ENCODE data around the gene PIP4K2A. TPM values are rescaled to one million over a fixed set of nuclear protein-coding genes. Genes with fewer than 3 reads are reported as not detected.

Gene PIP4K2A
- total RNA-seq, 1 donor from 2014 or later: 37.6 TPM

GRCh38 chr10:22619101-22619500 lies 95.3 kb downstream of the PIP4K2A start:
- H3K9me3 Mint-ChIP-seq: no peaks in the 10 kb centered on the region
- H3K4me1 Mint-ChIP-seq: peaks cover 84% of the 10 kb centered on the region
- H3K27ac Mint-ChIP-seq: no peak overlapping the region
- no peaks in the 10 kb centered on the region for H3K36me3 Mint-ChIP-seq
- DNase-seq (ENCODE audit: low spot score in 2 of 2, unreplicated experiment in 2 of 2): no peak
- H3K27me3 Mint-ChIP-seq (ENCODE audit: low read depth): no peaks in the 10 kb centered on the region
- TF ChIP-seq, protein P1, sequence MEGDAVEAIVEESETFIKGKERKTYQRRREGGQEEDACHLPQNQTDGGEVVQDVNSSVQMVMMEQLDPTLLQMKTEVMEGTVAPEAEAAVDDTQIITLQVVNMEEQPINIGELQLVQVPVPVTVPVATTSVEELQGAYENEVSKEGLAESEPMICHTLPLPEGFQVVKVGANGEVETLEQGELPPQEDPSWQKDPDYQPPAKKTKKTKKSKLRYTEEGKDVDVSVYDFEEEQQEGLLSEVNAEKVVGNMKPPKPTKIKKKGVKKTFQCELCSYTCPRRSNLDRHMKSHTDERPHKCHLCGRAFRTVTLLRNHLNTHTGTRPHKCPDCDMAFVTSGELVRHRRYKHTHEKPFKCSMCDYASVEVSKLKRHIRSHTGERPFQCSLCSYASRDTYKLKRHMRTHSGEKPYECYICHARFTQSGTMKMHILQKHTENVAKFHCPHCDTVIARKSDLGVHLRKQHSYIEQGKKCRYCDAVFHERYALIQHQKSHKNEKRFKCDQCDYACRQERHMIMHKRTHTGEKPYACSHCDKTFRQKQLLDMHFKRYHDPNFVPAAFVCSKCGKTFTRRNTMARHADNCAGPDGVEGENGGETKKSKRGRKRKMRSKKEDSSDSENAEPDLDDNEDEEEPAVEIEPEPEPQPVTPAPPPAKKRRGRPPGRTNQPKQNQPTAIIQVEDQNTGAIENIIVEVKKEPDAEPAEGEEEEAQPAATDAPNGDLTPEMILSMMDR (IDR thresholded peaks at IDR 0.05; ENCODE audit: unreplicated experiment): no peak
- no peak overlapping the region for H3K4me3 Mint-ChIP-seq

- peak overlapping the region; percentile 54 for H3K27ac Mint-ChIP-seq
- no peak for DNase-seq (ENCODE audit: low spot score in 2 of 2, unreplicated experiment in 2 of 2)
- TF ChIP-seq, protein P1 (IDR thresholded peaks at IDR 0.05; ENCODE audit: unreplicated experiment): no peak
- no peaks in the 10 kb centered on the region for H3K27me3 Mint-ChIP-seq (ENCODE audit: low read depth)
- H3K9me3 Mint-ChIP-seq: no peaks in the 10 kb centered on the region
- H3K4me1 Mint-ChIP-seq: peaks cover 84% of the 10 kb centered on the region
- H3K4me3 Mint-ChIP-seq: no peak overlapping the region
- H3K36me3 Mint-ChIP-seq: no peaks in the 10 kb centered on the region
These were observed 96.1 kb downstream of the PIP4K2A start for GRCh38 chr10:22618078-22618785.

- no peak for DNase-seq (ENCODE audit: low spot score in 2 of 2, unreplicated experiment in 2 of 2)
- Mint-ChIP-seq H3K4me1 (peaks cover 84% of the 10 kb centered on the region), H3K4me3 (no peak overlapping the region), H3K27ac (peak overlapping the region; percentile 54), H3K27me3 (ENCODE audit: low read depth) (no peaks in the 10 kb centered on the region), H3K9me3 (no peaks in the 10 kb centered on the region), H3K36me3 (no peaks in the 10 kb centered on the region)
- TF ChIP-seq, protein P1 (IDR thresholded peaks at IDR 0.05; ENCODE audit: unreplicated experiment): no peak
These were observed 96.9 kb downstream of the PIP4K2A start for GRCh38 chr10:22617516-22617915.

DNA sequence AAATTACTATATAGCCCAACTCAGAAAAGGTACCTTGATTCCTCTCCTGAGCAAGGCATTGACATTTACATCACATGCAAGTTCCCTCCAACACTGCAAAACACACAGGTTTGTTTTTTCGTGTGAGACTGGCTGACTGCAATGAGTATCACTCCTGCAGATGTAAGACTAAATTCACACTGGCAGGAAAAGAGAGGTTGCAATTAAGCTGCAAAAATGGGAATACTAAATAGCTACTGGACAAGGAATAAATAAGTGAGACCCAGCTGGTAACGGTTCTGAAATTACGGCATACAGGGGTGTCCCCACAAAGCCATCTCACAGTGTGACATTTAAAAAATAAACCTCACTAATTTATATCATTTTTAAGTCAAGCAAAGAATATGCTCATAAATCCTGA lies 97.3 kb downstream of the PIP4K2A start:
- Mint-ChIP-seq H3K9me3 (no peaks in the 10 kb centered on the region), H3K36me3 (no peaks in the 10 kb centered on the region), H3K4me3 (no peak overlapping the region), H3K27ac (peak overlapping the region; percentile 36), H3K27me3 (ENCODE audit: low read depth) (no peaks in the 10 kb centered on the region), H3K4me1 (peaks cover 86% of the 10 kb centered on the region)
- DNase-seq (ENCODE audit: low spot score in 2 of 2, unreplicated experiment in 2 of 2): no peak
- TF ChIP-seq, protein P1 (IDR thresholded peaks at IDR 0.05; ENCODE audit: unreplicated experiment): no peak

- H3K4me3 Mint-ChIP-seq: no peak overlapping the region
- DNase-seq (ENCODE audit: low spot score in 2 of 2, unreplicated experiment in 2 of 2): no peak
- TF ChIP-seq, protein P1 (IDR thresholded peaks at IDR 0.05; ENCODE audit: unreplicated experiment): no peak
- H3K27me3 Mint-ChIP-seq (ENCODE audit: low read depth): no peaks in the 10 kb centered on the region
- H3K9me3 Mint-ChIP-seq: no peaks in the 10 kb centered on the region
- peaks cover 78% of the 10 kb centered on the region for H3K4me1 Mint-ChIP-seq
- no peaks in the 10 kb centered on the region for H3K36me3 Mint-ChIP-seq
- peak overlapping the region; percentile 76 for H3K27ac Mint-ChIP-seq
These were observed 98.4 kb downstream of the PIP4K2A start for GRCh38 chr10:22615819-22616499.
